ENCODE data around the gene KPNA5.
"Not testable (repeated sequence)": the region's sequence is repeated elsewhere in the genome, so short reads cannot be mapped to it uniquely, and the experiment has no call there.

The KPNA5 gene

DNA sequence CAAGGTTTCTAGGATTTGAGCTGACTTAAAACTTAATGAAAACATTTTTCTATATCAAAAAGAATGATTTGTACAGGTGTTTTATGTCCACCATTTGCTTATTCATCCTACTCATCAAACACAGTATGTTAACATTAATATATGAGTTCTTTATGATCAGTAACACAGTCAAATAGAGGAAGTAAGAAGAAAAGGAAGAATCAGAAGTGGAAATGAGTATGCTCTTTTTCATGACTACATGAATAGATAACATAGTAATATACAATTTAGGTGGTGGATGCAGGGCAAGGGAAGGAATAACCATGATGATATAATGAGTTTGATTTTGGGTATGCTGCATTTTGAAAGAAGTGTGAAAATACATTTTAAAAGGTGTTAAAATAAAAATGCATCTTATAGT lies 16.5 kb downstream of the KPNA5 start:
- in situ Hi-C loops (cut with MboI; ENCODE audit: low sequenced_read_pairs) = no loop called here

DNA sequence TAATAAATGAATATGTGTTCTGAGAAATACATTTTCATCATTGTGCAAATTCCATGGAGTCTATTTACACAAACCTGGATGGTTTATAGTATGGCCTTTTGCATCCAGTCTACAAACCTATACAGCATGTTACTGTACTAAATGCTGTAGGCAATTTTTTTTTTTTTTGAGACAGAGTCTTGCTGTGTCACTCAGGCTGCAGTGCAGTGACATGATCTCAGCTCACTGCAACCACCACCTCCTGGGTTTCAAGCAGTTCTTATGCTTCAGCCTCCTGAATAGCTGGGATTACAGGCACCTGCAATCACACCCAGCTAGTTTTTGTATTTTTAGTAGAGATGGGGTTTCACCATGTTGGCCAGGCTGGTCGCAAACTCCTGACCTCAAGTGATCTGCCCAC lies 22.9 kb downstream of the KPNA5 start:
- in situ Hi-C loops (cut with MboI; ENCODE audit: low sequenced_read_pairs) = not testable (repeated sequence)

DNA sequence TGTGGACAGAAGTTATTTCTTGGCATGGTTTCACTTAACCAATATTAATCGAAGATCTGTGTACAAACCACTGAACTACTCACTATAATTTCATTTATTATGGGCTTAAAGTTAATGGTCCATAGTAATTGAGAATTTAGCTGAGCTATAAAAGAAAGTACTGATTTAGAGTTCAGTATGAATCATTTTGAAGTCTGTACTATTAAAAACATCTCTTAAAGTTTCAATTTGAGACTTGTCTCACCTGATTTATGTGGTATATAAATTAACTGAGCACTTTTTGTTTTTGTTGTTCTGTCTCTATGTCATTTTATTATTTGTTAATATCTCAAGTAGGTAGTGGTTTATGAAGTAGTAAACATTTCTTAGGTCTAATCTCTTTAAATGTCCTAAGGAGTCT lies 24.9 kb downstream of the KPNA5 start:
- in situ Hi-C loops (cut with MboI; ENCODE audit: low sequenced_read_pairs) = no loop called here

DNA sequence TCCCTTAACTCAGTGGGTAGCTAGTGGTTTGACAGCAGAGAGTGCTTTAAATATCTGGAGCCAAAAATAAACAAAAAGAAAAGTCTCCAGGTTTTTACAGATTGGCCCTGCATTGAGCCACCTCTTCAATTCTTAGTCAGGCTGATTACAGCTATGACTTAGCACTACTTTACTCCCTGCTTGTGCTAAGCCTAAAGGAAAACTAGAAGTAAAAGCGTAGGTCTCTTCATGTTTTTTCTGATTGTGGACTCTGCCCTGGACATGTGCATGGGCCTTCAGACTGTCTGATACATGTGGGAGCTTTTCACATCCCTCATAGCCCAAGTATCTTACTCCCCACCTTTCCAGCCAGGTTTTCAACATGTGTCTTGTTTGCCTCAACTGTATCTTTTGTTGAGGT lies 33.3 kb downstream of the KPNA5 start:
- in situ Hi-C loops (cut with MboI; ENCODE audit: low sequenced_read_pairs) = no loop called here

DNA sequence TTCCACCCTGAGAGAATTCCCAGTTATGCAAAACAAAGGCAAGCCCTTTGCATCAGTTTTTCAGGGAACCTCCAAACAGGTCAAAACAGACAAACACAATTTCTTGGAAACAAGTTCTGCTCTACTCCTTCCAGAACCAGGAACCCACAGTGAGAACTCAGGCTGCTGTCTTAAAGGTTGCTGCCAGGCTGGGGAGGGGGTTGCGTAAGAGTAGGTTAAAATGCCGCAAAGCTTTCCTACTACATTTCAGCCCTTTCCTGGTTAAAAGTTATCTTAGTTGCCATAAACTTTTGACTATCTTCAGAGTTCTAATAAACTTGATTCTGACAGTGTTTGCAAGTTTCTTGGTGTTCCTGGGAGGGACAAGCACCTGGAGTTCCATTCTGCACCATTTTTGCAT lies 33.8 kb downstream of the KPNA5 start:
- in situ Hi-C loops (cut with MboI; ENCODE audit: low sequenced_read_pairs) = no loop called here

DNA sequence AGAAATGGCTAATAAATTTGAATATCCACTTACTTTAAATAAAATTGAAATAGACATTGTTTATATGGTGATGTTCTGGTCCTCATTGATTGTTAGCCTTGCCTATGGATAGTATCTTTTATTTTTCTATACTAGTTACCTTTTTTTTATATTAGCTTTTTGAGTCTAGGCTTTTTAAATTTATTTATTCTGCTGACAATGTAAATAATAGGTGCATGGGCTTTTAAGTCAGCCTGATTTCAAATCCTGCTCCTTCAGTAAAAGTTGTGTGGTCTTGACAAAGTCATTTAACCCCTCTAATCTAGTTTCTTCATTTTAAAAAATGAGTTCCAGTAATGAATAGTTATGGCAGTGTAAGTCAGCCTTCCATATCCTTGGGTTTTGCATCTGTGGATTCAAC lies 45.9 kb downstream of the KPNA5 start:
- in situ Hi-C loops (cut with MboI; ENCODE audit: low sequenced_read_pairs) = no loop called here

DNA sequence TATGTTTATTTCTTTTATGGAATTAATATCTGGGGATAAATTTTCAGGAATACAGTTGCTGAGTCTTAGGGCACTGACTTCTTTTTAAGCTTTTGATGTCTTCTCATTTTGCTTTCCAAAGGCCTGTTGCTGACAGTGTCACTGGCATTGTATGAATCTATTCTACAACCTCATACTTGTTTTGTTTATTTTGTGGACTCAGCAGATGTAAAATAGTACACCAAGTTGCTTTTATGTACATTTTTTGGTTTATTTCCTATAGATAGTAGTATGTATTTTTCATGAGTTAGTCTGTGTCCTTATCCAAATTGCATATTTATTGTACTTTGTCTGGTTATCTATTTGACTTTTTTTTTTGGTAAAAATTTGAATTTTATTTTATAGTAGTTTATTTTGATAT lies 49.5 kb downstream of the KPNA5 start:
- in situ Hi-C loops (cut with MboI; ENCODE audit: low sequenced_read_pairs) = no loop called here

DNA sequence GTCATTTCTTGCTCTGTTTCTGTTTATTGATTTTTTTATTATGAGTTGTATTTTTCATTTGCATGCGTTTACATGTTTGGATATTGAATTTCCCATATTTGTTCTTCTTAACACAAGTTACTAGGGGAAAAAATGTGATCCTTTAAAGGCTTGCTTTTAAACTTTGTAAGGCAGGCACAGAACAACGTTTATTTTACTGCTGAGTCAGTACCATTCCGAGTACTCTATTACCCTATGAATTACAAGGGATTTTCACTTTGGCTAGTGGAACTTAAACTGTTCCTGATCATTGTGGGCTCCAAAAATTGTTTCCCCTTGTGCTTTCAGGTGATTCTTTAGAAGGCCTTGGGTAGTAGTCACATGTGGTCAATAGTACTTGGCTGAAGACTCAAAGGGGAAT lies 56.0 kb downstream of the KPNA5 start:
- in situ Hi-C loops (cut with MboI; ENCODE audit: low sequenced_read_pairs) = no loop called here

DNA sequence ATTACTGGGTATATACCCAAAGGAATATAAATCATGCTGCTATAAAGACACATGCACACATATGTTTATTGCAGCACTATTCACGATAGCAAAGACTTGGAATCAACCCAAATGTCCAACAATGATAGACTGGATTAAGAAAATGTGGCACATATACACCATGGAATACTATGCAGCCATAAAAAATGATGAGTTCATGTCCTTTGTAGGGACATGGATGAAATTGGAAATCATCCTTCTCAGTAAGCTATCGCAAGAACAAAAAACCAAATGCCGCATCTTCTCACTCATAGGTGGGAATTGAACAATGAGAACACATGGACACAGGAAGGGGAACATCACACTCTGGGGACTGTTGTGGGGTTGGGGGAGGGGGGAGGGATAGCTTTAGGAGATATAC lies 59.5 kb downstream of the KPNA5 start:
- in situ Hi-C loops (cut with MboI; ENCODE audit: low sequenced_read_pairs) = not testable (repeated sequence)

DNA sequence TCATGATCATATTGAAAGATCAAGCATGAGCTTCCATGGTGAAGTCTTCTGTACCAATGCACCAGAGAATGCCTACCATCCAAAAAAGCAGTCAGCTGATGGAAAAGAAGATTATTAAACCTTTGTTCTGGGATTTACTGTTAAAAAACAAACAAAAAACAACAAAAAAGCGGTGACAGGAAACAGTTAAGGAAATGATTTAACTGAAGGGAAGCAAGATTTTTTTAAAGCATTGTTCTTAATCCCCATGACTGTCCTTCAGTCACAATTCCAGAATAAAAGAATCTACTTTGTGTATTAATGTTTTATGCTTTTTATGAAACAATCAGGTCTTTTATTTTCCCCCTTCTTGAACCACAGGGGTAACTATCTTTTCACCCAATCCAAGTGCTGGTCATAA lies 60.6 kb downstream of the KPNA5 start:
- in situ Hi-C loops (cut with MboI; ENCODE audit: low sequenced_read_pairs) = no loop called here

DNA sequence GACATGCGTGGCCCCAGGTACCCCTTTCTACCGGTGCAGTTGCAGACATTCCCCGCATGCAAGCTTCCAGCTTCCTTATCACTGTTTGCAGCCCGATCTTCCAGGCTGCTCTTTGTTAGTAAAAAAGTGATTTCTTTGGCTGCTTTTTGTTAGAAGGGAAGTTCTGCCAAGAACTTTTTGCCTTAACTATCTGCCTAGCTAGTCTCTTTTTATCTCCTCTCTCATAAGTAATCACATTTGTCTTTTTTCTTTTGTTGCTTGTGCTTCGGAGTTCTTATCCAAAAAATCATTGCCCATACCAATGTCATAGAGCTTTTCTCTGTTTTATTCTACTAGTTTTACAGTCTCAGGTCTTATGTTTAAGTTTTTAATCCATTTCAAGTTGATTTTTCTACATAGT lies 64.2 kb downstream of the KPNA5 start:
- in situ Hi-C loops (cut with MboI; ENCODE audit: low sequenced_read_pairs) = no loop called here

DNA sequence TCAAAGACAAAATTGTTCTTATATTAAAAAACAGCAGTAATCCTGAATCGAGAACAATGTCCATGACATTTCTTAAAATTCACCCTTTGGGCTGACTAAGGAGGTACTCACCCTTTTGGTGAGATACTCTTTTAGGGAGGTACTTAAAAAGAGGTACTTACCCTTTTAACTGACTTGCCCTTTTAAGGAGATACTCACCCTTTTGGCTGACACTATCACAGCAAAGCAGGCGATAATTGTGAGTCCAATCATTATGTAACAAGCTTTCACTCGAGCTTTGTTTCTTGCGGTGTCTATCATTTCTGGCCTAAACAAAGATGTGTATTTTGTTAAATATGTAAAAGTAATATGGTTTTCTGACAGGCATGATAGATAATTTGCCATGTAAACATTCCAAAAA lies 80.8 kb downstream of the KPNA5 start:
- in situ Hi-C loops (cut with MboI; ENCODE audit: low sequenced_read_pairs) = no loop called here

DNA sequence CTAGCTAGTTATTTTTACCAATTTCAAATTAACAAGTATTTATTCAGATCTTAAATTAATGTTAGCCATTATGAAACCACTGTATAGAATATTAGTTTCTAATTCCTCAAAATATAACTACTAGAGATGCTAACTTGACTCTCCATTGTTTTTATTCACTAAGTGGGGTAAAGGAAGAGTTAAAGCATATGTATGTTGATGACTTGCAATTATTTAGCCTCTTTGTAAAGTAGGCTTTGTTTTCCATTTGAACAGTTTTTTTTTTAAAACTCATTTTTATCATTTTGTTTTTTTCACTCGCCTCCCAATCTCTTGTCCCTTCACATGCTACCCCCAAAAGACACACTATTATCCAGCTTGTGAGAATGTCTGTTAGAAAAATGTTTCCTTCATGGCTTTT lies 81.2 kb downstream of the KPNA5 start:
- in situ Hi-C loops (cut with MboI; ENCODE audit: low sequenced_read_pairs) = no loop called here

DNA sequence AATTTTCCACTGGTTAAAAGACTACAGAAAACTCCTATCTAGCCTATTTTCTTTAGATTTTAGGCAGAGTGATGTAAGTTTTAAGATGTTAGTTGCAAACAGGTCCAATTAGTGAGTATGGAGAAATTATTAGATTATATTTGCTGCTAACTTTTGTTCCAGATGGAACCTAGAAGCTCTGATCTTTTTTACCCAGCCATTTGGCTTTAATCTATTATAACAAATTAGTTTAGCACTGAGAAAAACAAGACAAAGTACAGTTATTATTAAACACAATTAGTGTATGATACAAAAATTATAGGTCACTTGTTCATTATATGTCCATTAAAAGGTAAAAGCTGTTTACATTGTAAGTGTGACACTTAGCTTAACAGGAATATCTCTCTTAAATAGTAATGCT lies 82.0 kb downstream of the KPNA5 start:
- in situ Hi-C loops (cut with MboI; ENCODE audit: low sequenced_read_pairs) = no loop called here

DNA sequence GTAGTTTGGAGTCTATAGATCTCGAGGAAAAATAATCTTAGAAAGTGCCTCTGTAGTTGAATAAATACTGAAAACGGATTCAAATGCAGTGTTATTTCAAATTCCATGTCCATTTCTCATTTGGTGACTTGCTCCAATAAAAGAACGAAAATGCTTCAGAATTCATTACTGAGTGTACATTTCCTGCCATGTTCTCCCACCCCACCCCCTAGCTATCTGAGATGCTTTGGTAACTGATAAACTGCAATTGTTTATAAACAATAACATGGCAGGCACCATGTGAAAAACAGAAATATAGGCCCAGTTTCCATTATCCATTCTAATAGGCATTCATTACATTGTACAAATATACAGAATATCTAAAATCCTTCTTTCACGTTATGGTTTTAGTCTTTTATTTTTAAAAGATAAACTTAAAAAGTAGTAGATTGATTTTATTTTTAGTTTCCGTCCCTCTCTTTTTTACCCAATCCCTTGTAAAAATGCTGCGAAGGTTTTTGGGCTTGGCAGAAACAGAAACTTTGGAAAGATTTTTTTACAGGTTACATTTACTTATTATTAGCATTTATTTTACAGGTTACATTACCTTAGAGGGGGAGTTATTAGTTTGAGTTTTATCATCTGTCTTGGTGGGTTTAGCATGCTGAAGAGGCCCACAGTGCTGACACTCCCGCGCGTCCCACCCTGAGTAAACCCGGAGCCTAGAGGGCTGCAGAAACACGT lies 83.1 kb downstream of the KPNA5 start:
- in situ Hi-C loops (cut with MboI; ENCODE audit: low sequenced_read_pairs) = no loop called here

DNA sequence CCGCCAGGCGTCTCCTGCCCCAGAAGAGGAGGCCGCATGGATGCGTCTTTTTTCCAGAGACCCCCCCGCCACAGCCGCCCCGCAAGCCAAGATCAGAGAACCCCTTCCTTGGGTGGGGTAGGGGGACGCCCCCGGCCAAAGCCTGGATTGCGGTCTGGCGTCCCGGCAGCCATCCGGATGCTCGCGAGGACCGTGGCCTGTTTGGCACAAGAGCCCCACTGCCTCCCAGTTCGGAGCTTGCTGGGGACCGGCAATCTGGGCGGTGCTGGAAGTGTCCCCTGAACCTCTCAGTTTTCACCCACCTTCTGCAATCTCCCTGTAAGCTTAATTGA lies 83.6 kb downstream of the KPNA5 start:
- in situ Hi-C loops (cut with MboI; ENCODE audit: low sequenced_read_pairs) = no loop called here

DNA sequence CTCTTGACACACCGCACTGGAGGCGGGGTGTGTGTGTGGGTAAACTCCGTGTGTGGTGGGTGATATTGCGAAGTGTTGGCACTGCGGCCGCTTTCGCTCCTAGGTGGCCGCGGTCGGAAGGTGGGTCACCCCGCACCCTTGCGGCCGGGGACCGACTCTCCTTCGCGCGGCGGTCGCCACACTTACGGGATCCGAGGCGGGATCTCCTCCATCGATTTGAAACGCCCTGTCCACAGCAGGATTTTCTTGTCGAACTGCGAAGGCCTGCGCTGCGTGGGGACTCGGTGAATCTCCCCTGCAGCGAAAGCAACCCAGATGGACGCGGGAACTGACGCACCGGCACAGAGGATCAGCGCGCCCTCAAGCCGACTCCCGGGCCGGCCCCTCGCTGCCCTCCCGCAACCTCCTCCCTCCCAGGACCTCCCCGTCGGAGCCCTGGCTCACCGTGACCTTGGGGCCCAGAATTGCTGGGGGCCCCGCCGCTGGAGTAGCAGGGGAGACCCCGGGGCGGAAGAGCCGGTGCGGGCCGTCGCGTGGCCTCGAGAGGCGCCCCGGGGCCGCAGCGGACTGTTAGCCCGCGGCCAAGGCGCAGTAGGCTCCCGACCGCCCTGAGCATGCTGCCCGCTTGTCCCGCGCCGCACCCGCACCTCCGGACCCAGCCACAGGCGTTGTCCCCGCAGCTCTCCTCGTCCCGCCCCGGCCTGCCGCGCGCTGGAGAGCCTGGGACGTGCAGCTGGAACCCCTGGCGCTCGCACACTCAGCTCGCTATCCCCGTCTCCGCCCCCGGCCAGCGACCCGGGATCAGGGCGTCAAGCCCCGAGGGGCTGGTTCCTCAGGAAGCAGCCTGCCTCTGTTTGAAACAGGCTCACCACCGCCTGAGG lies 84.2 kb downstream of the KPNA5 start, which contains the start of gene FAM162B:
Gene FAM162B (minus strand): TSS at position 759 of the 881 bp plus-strand sequence. CDS start 143 bp downstream, at position 616.
- in situ Hi-C loops (cut with MboI; ENCODE audit: low sequenced_read_pairs) = no loop called here

DNA sequence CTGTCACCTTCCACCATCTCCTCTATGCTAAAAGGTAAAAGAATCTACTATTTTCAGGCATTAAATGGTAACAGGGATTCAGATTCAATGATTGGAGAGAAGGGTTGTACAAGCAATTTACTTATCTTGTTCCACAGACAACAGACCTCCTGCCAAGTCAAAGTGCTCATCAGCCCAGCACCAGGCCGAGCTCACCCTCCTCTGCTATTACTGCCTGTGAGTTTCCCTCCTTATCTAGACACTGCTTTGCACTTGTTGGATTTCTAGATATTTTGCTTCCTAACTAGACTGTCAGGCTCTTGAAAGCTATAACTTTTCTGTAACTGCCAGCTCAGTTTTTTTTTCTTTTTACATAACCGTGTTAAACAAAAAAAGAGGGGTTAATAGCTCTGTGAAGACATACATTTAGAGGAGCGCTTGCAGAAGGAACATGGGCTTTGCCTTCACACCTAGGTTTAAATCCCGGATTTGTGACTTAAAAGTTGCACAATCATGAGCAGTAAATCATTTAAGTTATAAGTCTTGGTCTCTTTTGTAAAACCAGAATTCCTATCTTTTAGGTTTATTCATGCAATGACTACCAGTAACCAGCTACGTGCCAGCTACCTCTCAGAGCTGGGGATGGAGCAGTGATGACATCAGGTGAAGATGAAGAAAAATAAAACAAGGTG lies 85.6 kb downstream of the KPNA5 start:
- in situ Hi-C loops (cut with MboI; ENCODE audit: low sequenced_read_pairs) = no loop called here

DNA sequence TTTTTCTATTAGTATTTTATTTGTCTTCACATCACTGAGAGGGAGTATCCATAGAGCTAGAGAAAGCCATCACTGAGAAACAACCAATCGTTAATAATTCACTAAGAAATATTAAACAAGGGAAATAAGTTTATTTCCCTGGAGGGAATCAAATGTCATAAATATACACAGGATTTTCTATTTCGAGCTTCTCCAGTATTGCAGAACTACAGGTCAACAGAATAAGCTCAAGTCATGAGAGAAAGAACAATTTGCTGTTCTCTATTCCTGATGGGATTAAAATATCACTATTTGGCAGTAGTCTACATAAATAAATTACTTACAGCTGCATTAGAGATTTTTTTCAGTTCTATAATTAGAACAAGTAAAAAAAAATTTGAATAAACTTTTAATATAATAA lies 86.7 kb downstream of the KPNA5 start:
- in situ Hi-C loops (cut with MboI; ENCODE audit: low sequenced_read_pairs) = no loop called here

DNA sequence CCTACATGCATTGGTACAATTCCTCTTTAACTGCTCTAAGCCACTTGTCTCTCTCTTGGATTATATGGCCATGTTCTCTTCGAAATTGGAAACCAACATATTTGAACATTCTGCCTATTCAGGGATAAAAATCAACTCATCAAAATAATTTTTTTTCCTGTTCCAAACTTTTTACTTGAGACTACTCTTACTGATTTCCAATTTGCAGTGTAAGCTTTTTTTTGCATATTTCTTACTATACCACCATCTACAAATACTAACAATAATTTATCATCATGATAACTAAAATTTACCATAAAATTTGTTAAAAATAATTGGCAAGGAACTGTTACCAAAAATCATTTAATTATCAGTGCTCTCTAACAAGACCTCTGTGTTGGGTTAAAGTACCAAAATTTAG lies 91.4 kb downstream of the KPNA5 start:
- in situ Hi-C loops (cut with MboI; ENCODE audit: low sequenced_read_pairs) = no loop called here

DNA sequence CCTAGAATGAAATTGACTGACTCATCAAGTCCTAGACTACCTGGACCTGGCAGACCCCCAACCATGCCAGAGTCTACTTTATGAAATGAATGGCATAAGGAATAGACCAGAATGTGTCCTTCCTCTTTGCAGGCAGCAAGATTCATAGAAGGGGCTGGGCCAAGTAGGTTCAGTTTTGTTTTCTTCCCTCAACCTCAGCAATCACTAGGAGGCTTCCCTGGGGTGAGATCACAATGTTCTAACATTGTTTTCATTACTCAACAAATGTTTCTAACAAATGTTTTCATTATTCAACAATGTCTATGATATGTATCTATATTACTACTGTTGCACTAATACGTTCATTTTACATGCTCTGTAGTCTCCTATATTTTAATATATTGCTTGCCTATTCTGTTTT lies 92.9 kb downstream of the KPNA5 start:
- in situ Hi-C loops (cut with MboI; ENCODE audit: low sequenced_read_pairs) = no loop called here
